ENCODE results near the gene LRRC1. TPM values are rescaled to one million over a fixed set of nuclear protein-coding genes. Genes with fewer than 3 reads are reported as not detected.

Gene LRRC1
- total RNA-seq, 1 donor from 2014 or later: 7.5 TPM

GRCh38 chr6:53888931-53889330 is 94.1 kb downstream of the LRRC1 start:
- Mint-ChIP-seq H3K9me3 (ENCODE audit: unreplicated experiment) (no peaks in the 10 kb centered on the region), H3K4me3 (ENCODE audit: unreplicated experiment) (no peak overlapping the region), H3K27me3 (ENCODE audit: unreplicated experiment) (no peaks in the 10 kb centered on the region), H3K36me3 (ENCODE audit: low read depth, unreplicated experiment) (no peaks in the 10 kb centered on the region), H3K27ac (ENCODE audit: unreplicated experiment) (no peak overlapping the region), H3K4me1 (ENCODE audit: unreplicated experiment) (peaks cover 4% of the 10 kb centered on the region)
- no peak for DNase-seq (ENCODE audit: low spot score)
- TF ChIP-seq CTCF (IDR thresholded peaks at IDR 0.05; ENCODE audit: unreplicated experiment): no peak

GRCh38 chr6:53889365-53889764 is 94.6 kb downstream of the LRRC1 start:
- no peaks in the 10 kb centered on the region for H3K9me3 Mint-ChIP-seq (ENCODE audit: unreplicated experiment)
- no peaks in the 10 kb centered on the region for H3K27me3 Mint-ChIP-seq (ENCODE audit: unreplicated experiment)
- TF ChIP-seq CTCF (IDR thresholded peaks at IDR 0.05; ENCODE audit: unreplicated experiment): no peak
- no peak for DNase-seq (ENCODE audit: low spot score)
- H3K36me3 Mint-ChIP-seq (ENCODE audit: low read depth, unreplicated experiment): no peaks in the 10 kb centered on the region
- H3K4me1 Mint-ChIP-seq (ENCODE audit: unreplicated experiment): peaks cover 4% of the 10 kb centered on the region
- no peak overlapping the region for H3K4me3 Mint-ChIP-seq (ENCODE audit: unreplicated experiment)
- no peak overlapping the region for H3K27ac Mint-ChIP-seq (ENCODE audit: unreplicated experiment)

GRCh38 chr6:53892707-53893106 is 97.9 kb downstream of the LRRC1 start:
- no peak overlapping the region for H3K27ac Mint-ChIP-seq (ENCODE audit: unreplicated experiment)
- H3K4me1 Mint-ChIP-seq (ENCODE audit: unreplicated experiment): peaks cover 8% of the 10 kb centered on the region
- no peaks in the 10 kb centered on the region for H3K27me3 Mint-ChIP-seq (ENCODE audit: unreplicated experiment)
- H3K9me3 Mint-ChIP-seq (ENCODE audit: unreplicated experiment): no peaks in the 10 kb centered on the region
- H3K4me3 Mint-ChIP-seq (ENCODE audit: unreplicated experiment): no peak overlapping the region
- no peak for TF ChIP-seq CTCF (IDR thresholded peaks at IDR 0.05; ENCODE audit: unreplicated experiment)
- no peak for DNase-seq (ENCODE audit: low spot score)
- no peaks in the 10 kb centered on the region for H3K36me3 Mint-ChIP-seq (ENCODE audit: low read depth, unreplicated experiment)

- Mint-ChIP-seq H3K27me3 (ENCODE audit: unreplicated experiment) (no peaks in the 10 kb centered on the region), H3K4me1 (ENCODE audit: unreplicated experiment) (peaks cover 17% of the 10 kb centered on the region), H3K36me3 (ENCODE audit: low read depth, unreplicated experiment) (no peaks in the 10 kb centered on the region), H3K27ac (ENCODE audit: unreplicated experiment) (no peak overlapping the region), H3K9me3 (ENCODE audit: unreplicated experiment) (no peaks in the 10 kb centered on the region), H3K4me3 (ENCODE audit: unreplicated experiment) (no peak overlapping the region)
- no peak for TF ChIP-seq CTCF (IDR thresholded peaks at IDR 0.05; ENCODE audit: unreplicated experiment)
- no peak for DNase-seq (ENCODE audit: low spot score)
Observed at GRCh38 chr6:53894091-53894490, 99.3 kb downstream of the LRRC1 start.

GRCh38 chr6:53896196-53896595 is 101.4 kb downstream of the LRRC1 start:
- TF ChIP-seq CTCF (IDR thresholded peaks at IDR 0.05; ENCODE audit: unreplicated experiment): no peak
- H3K4me3 Mint-ChIP-seq (ENCODE audit: unreplicated experiment): no peak overlapping the region
- H3K4me1 Mint-ChIP-seq (ENCODE audit: unreplicated experiment): peaks cover 21% of the 10 kb centered on the region
- DNase-seq (ENCODE audit: low spot score): no peak
- H3K27me3 Mint-ChIP-seq (ENCODE audit: unreplicated experiment): no peaks in the 10 kb centered on the region
- H3K9me3 Mint-ChIP-seq (ENCODE audit: unreplicated experiment): no peaks in the 10 kb centered on the region
- H3K27ac Mint-ChIP-seq (ENCODE audit: unreplicated experiment): no peak overlapping the region
- no peaks in the 10 kb centered on the region for H3K36me3 Mint-ChIP-seq (ENCODE audit: low read depth, unreplicated experiment)
